ENCODE measurements around the gene CKAP2L.

- peak; percentile 91 to 100 for TF ChIP-seq CTCF (conservative IDR thresholded peaks at IDR 0.05; ENCODE audit: low read depth in 2 of 2)
- TF ChIP-seq STAT1 (IDR thresholded peaks at IDR 0.05; ENCODE audit: unreplicated experiment): no peak
- TF ChIP-seq POLR2AphosphoS5 (IDR thresholded peaks at IDR 0.05; ENCODE audit: low read depth): peak; percentile 24; the same call in 1 of the 2 replicates
- TF ChIP-seq ETS1 (IDR thresholded peaks at IDR 0.05): no peak
- no peak for TF ChIP-seq REST (IDR thresholded peaks at IDR 0.05; ENCODE audit: unreplicated experiment)
- no peak for TF ChIP-seq EZH2 (IDR thresholded peaks at IDR 0.05; ENCODE audit: low read depth, unreplicated experiment)
- no peak for TF ChIP-seq EZH2phosphoT487 (IDR thresholded peaks at IDR 0.05; ENCODE audit: unreplicated experiment)
- TF ChIP-seq JUNB (IDR thresholded peaks at IDR 0.05; ENCODE audit: unreplicated experiment): no peak
- no peak for TF ChIP-seq ZNF462 (CRISPR knock-in tag; IDR thresholded peaks at IDR 0.05)
- TF ChIP-seq NANOG (IDR thresholded peaks at IDR 0.05; ENCODE audit: borderline replicate concordance): no peak
- no peak for TF ChIP-seq CREB1 (CRISPR knock-in tag; IDR thresholded peaks at IDR 0.05; ENCODE audit: low read depth)
Observed at GRCh38 chr2:112726487-112727190, 37.8 kb downstream of the CKAP2L start.

All from GM23338 (cell line).